SU-DHL-6 (cell line): Measurements from ENCODE around the gene TMEM94.

Experiments used
- H2AFZ ChIP-seq: fragments of 200-600 bp; sonication (generic); 2 replicates; pipeline ENCODE4 v1.6.1; 2014; ENCODE audit warnings: low read depth, mild to moderate bottlenecking, moderate library complexity, mixed read lengths, antibody characterized with exemption, low read length; ENCODE audit not compliant: severe bottlenecking
- H3F3A ChIP-seq: fragments of 200-600 bp; shearing (Covaris generic); 2 replicates; pipeline ENCODE4 v1.6.0; 2016; ENCODE audit warnings: antibody characterized with exemption, mild to moderate bottlenecking; ENCODE audit not compliant: insufficient read depth
- H3K27ac ChIP-seq: fragments of 200-600 bp; sonication (generic); 2 replicates; pipeline ENCODE4 v1.5.1; 2016; ENCODE audit warnings: low read depth, mild to moderate bottlenecking, low read length, moderate library complexity, mixed read lengths
- H3K27me3 ChIP-seq: fragments of 200-600 bp; sonication (generic), shearing (Covaris generic); 2 replicates; pipeline ENCODE4 v1.6.0; 2014; ENCODE audit warnings: mild to moderate bottlenecking, low read length
- H3K36me3 ChIP-seq: fragments of 200-600 bp; sonication (generic); 2 replicates; pipeline ENCODE4 v1.6.1; 2014; ENCODE audit warnings: mild to moderate bottlenecking, low read length, mixed read lengths
- H3K4me2 ChIP-seq: fragments of 300-600, 200-600 bp; shearing (Covaris generic), sonication (generic); 2 replicates; pipeline ENCODE4 v1.6.0; 2014; ENCODE audit warnings: low read length, low read depth, mild to moderate bottlenecking; ENCODE audit not compliant: poor library complexity, severe bottlenecking
- H3K4me3 ChIP-seq: fragments of 200-600 bp; sonication (generic); 2 replicates; pipeline ENCODE4 v1.5.1; 2014; ENCODE audit warnings: antibody characterized with exemption, low read length, mild to moderate bottlenecking, mixed read lengths; ENCODE audit not compliant: insufficient read depth, poor library complexity, severe bottlenecking
- H3K79me2 ChIP-seq: fragments of 200-600 bp; sonication (generic); 2 replicates; pipeline ENCODE4 v1.6.1; 2014; ENCODE audit warnings: mild to moderate bottlenecking, low read length, moderate library complexity; ENCODE audit not compliant: insufficient read depth
- H3K9ac ChIP-seq: fragments of 200-600 bp; sonication (generic); 2 replicates; pipeline ENCODE4 v1.7.0; 2014; ENCODE audit warnings: mild to moderate bottlenecking, low read length
- H3K9me2 ChIP-seq: fragments of 200-600 bp; sonication (generic); replicated peaks from 2 replicates; pipeline ENCODE4 v1.6.1; 2014; ENCODE audit warnings: low read length; ENCODE audit not compliant: insufficient read depth
- H3K9me3 ChIP-seq: fragments of 200-600 bp; sonication (generic); 2 replicates; pipeline ENCODE4 v1.6.1; 2014; ENCODE audit warnings: low read length, mixed read lengths; ENCODE audit not compliant: insufficient read depth
- H4K20me1 ChIP-seq: fragments of 200-600 bp; sonication (generic); 2 replicates; pipeline ENCODE4 v1.6.1; 2014; ENCODE audit warnings: low read depth, mild to moderate bottlenecking, antibody characterized with exemption, low read length, moderate library complexity, mixed read lengths
- CTCF ChIP-seq: fragments of 200-600 bp; sonication (generic); IDR thresholded peaks from one replicate; pipeline ENCODE4 v1.5.1; 2017; ENCODE audit warnings: antibody characterized with exemption, mild to moderate bottlenecking, low read length, moderate library complexity; ENCODE audit not compliant: insufficient read depth, poor library complexity, severe bottlenecking
- EZH2phosphoT487 ChIP-seq: fragments of 200-600 bp; sonication (generic), shearing (Covaris generic); conservative IDR thresholded peaks from 2 replicates; pipeline ENCODE4 v1.6.1; 2018; ENCODE audit warnings: mild to moderate bottlenecking, antibody characterized with exemption, low read length, moderate library complexity, mixed read lengths

Gene TMEM94

DNA sequence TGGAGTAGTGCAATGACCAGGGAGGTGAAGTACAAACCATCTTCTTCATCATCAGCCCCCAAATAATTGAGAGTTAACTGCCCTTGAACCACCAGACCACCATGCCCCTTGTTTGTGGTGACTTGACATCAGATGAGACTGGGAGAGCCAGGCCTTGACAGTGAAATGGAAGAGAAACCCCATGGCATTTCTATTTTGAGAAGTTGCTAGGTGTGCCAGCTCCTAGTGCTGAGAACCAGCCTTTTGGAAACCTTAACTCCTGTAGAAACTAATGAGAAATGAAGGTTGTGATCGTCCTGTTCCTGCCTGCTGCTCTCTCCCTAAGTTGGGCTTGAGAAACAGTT lies 2.8 kb downstream of the TMEM94 start:
- H3K27me3 ChIP-seq = no peaks in the 10 kb centered on the region
- no peaks in the 10 kb centered on the region for H3F3A ChIP-seq
- no peak overlapping the region for H2AFZ ChIP-seq
- no peaks in the 10 kb centered on the region for H3K9me3 ChIP-seq
- 0 out of 2 replicates have a peak, but pooled peaks cover 4% of the 10 kb centered on the region for H3K79me2 ChIP-seq
- no peak overlapping the region for H3K4me3 ChIP-seq
- no peaks in the 10 kb centered on the region for H3K9me2 ChIP-seq
- H4K20me1 ChIP-seq = no peaks in the 10 kb centered on the region
- peak overlapping the region; percentile 11 for H3K4me2 ChIP-seq
- no peak for TF ChIP-seq EZH2phosphoT487
- TF ChIP-seq CTCF = no peak
- no peak overlapping the region for H3K27ac ChIP-seq
- no peak overlapping the region for H3K9ac ChIP-seq
- H3K36me3 ChIP-seq = no peaks in the 10 kb centered on the region

- Histone ChIP-seq H3K79me2 (0 out of 2 replicates have a peak, but pooled peaks cover 4% of the 10 kb centered on the region), H3K9ac (no peak overlapping the region)
Observed at GRCh38 chr17:75459590-75460267, 3.3 kb downstream of the TMEM94 start.

GRCh38 chr17:75460295-75460694 lies 3.9 kb downstream of the TMEM94 start:
- Histone ChIP-seq H2AFZ (no peak overlapping the region), H3K9ac (no peak overlapping the region), H3K4me3 (no peak overlapping the region), H3K27me3 (no peaks in the 10 kb centered on the region), H3K79me2 (0 out of 2 replicates have a peak, but pooled peaks cover 4% of the 10 kb centered on the region), H3K4me2 (no peak overlapping the region), H4K20me1 (no peaks in the 10 kb centered on the region), H3K36me3 (no peaks in the 10 kb centered on the region), H3K9me3 (no peaks in the 10 kb centered on the region), H3K9me2 (no peaks in the 10 kb centered on the region), H3K27ac (no peak overlapping the region), H3F3A (no peaks in the 10 kb centered on the region)
- TF ChIP-seq EZH2phosphoT487 (no peak), CTCF (no peak)

More at GRCh38 chr17:75459590-75460267, 3.3 kb downstream of the TMEM94 start:
- Histone ChIP-seq H3K4me2 (peak overlapping the region; percentile 11), H2AFZ (no peak overlapping the region), H3K36me3 (no peaks in the 10 kb centered on the region), H3F3A (no peaks in the 10 kb centered on the region), H4K20me1 (no peaks in the 10 kb centered on the region), H3K4me3 (no peak overlapping the region), H3K27me3 (no peaks in the 10 kb centered on the region), H3K9me2 (no peaks in the 10 kb centered on the region), H3K27ac (no peak overlapping the region), H3K9me3 (no peaks in the 10 kb centered on the region)
- TF ChIP-seq CTCF (no peak), EZH2phosphoT487 (no peak)
